Measurements from ENCODE around the gene IMMP2L.

The IMMP2L gene

DNA sequence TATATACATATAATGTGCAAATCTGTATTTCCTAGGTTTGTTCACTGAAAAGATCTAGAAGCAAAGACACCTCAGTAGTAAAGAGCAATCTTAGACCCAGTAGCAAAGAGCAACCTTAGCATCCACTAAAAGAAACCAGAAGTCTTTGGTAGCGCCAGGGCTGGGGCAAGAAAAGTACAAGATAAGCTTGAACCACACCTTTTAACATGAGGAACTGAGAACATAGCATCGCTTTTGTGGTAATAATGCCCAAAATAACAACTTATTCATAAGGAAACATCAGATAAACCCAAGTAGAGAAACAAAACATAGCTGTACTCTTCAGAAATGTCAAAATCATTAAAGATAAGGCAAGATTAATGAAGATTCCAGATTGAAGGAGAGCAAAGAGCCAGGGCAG, 173.4 kb downstream of the IMMP2L start:
- no peak for DNase-seq

DNA sequence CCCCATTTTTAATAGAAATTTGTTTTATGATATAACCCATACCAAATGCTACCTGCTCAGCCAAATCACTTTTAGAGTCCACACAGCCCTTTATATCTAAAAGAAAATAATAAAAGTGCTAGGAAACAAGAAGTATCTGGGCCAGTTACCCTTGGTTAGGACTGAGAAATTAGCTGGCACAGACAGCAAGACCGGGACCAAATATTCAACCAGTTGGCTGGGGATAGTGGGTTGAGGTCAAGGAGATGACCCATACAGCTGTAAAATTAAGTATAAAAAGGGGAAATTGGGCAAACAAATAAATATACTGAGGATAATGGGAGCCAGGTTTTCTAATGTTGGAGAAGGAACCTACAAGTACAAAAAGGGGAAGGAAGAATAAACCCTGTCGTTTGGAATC, 174.3 kb downstream of the IMMP2L start:
- no peak for DNase-seq

GRCh38 chr7:111384065-111384891, 178.0 kb downstream of the IMMP2L start:
- no peak for DNase-seq

GRCh38 chr7:111383133-111383532, 179.2 kb downstream of the IMMP2L start:
- DNase-seq = no peak

DNA sequence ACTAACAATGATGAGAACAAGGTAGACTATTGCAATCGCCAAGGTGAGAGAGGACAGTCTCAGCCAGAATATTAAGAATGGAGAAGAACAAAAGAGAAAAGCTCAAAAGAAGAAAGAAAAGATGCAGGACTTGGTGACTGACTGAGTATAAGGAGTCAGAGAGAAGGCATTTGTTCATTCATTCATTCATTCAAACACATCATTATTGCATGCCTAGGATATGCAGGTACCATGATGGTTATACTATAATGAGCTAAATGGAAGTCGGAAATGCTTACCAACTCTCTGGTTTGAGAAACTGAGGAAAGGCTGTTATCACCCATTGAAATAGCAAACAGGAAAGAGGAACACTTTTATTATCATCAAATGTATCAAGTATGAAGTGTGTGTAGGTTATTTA, 180.7 kb downstream of the IMMP2L start:
- no peak for DNase-seq

- no peak for DNase-seq
Measured at GRCh38 chr7:111380945-111381344, 181.3 kb downstream of the IMMP2L start.

DNA sequence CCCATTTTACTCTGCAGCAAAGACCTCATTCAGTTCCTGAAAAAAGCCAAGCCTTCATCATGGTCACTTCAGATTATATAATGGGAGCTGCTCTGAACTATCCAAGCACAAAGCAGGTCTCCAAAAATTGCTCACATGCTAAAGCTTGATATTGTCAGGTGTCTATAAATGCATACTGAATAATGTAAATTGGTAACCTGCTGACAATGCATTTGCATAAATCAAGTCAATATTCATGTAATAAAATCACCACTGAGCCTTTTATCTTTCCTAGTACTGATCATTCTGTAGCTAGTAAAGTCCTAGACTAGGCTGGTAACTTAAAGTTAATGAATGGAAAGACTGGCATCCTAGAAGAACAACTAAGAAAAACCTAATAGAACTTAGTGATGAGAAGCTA, 188.3 kb downstream of the IMMP2L start:
- DNase-seq = no peak

DNA sequence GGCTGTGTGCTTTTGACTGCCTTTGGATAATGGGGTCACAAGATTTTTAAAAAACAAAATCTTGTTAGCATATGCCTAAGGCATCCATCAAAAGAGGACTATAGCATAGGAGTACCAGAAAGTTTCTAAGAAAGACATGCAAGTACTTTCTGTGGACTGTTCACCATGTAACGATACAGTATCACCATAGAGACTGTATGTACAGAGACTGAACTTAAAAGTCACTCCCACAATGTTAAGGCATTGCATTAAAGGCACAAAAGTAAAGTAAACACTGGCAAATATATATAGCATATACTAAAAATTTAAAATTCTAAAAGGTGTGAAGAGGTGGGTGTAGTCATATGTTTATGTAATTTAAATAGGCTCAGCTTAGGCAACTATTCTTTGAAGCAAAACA, 190.9 kb downstream of the IMMP2L start:
- DNase-seq = no peak

GRCh38 chr7:111370002-111370401, 192.3 kb downstream of the IMMP2L start:
- no peak for DNase-seq

- no peak for DNase-seq
Measured at GRCh38 chr7:111368381-111369065, 193.8 kb downstream of the IMMP2L start.

DNA sequence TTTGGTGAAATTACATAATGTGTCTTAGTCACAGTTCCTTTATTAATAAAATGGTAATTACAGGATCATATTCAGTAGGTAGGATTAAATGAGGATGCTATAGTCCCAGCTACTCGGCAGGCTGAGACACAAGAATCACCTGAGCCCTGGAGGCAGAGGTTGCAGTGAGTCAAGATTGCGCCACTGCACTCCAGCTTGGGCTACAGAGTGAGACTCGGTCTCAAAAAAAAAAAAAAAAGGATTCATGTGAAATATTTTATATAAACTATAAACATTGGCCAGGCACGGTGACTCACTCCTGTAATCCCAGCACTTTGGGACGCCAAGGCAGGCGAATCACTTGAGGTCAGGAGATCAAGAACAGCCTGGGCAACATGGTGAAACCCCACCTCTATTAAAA, 197.9 kb downstream of the IMMP2L start:
- no peak for DNase-seq

DNA sequence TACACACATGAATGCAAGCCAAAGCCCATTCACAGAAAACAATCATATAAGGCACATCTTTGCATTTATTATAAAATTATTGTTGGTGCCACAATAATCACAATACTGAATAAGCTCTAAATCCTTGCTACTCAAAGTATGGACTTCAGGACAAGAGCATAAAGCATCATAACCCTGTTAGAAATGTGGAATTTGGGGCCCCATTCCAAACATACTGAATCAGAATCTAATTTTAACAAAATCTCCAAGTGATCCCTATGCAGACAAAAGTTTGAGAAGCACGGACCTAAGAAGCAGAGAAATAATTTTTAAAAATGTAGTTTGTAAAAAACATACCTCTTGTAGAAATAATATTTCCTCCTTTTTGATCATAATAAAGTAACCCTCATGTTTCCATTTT, 199.2 kb downstream of the IMMP2L start:
- no peak for DNase-seq

- no peak for DNase-seq
Measured at GRCh38 chr7:111362506-111363054, 199.7 kb downstream of the IMMP2L start.

DNA sequence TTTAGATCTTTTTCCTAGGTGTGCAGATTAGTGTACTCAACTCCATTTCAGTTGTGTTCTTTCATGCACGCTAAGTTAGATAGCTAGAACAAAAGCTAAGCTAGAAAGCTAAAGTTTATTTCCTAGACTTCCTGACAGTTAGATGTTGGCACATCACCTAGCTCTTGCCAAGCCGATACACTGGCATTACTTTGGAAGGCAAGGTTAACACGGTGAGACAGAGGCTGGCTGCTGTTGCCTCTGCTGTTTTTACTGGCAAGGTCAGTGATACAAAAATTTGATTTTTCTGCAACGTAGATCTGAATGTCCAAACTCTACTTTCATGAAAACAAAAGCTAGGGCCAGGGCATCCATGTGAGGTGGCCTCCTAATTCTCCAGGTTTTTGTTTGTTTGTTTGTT, 203.4 kb downstream of the IMMP2L start:
- DNase-seq = no peak

DNA sequence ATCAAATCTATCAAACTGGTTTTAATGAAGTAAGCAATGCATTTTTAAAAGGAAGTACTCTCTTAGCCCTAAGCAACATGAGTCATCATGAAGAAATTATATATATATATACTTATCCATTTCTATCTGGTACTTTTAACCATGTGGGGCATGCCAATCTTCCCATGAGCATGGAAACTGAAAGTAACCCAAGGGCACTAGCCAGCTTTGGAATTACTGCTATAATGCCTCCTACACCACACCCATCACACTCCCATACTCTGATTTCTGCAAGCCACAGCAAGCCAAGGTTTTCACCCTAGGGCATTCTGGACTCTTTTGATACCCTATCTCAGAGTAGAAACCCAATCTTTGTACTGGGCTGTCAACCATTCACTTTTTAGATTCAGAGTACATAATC, 204.6 kb downstream of the IMMP2L start:
- DNase-seq = no peak

DNA sequence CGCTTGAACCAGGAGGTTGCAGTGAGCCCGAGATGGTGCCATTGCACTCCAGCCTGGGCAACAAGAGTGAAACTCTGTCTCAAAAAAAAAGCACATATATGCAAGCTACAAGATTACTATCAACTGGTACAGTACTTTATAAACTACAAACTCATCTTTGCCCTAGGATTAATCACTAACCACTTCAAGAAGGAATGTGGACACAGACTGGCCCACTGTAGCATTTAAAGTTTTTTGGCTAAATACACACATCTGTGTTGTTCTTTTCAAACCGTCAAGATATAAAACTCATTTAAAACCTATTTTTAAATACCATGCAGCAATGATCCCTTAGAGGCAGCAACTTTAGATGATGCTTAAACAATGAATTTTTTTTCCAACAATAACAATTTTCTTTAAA, 205.4 kb downstream of the IMMP2L start:
- DNase-seq = no peak

- no peak for DNase-seq
Measured at GRCh38 chr7:111352319-111352718, 210.0 kb downstream of the IMMP2L start.

- DNase-seq = no peak
Measured at GRCh38 chr7:111346219-111346618, 216.1 kb downstream of the IMMP2L start.

- no peak for DNase-seq
Measured at GRCh38 chr7:111343017-111343416, 219.3 kb downstream of the IMMP2L start.

DNA sequence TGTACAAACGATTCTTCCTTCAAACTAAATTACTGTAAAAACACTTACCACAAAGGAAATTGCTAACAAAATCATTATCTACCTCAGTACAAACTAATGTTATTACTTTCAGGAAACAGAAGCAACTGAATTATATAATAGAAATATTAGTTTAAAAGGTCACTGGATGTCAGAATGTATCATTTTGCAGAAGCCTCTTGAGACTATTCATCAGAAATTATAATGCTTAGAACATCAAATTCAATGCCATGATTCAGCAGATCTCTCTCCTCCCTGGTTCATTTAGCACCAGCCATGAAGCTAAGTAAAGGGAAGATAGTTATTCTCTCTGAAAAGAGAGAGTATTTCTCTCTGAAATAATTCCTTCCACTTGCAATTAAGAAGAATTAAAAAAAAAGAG, 223.3 kb downstream of the IMMP2L start:
- DNase-seq = no peak

DNA sequence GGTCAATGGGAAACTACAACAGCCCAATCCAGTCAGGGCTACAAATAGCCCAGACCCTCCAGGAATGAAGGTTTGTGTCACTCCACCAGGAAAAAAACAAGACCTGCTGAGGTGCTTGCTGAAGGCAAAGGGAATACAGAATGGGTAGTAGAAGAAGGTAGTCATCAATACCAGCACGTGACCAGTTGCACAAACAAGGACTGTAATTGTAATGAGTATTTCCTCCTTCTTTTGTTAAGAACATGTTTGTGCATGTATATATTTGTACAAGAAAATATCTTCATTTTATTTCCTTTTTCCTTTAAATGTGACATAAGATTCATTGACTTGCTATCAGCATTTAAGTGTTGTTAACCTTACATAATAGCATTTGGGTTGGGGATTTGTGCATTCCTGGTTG, 229.3 kb downstream of the IMMP2L start:
- DNase-seq = no peak

DNA sequence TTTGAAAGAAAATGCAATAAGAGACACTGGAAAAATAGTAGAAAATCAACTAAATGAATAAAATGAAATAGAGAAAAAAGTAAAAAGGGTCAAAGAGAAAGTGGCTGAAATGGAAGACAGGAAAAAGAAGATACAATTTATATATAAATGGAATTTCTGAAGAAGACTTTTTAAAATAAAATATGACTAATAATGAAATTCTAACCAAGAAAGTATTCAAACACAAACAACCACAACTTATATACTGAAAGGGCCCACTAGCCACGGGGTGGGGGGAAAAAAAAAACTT, 232.1 kb downstream of the IMMP2L start:
- no peak for DNase-seq

GRCh38 chr7:111329367-111330234, 232.7 kb downstream of the IMMP2L start:
- DNase-seq = no peak

DNA sequence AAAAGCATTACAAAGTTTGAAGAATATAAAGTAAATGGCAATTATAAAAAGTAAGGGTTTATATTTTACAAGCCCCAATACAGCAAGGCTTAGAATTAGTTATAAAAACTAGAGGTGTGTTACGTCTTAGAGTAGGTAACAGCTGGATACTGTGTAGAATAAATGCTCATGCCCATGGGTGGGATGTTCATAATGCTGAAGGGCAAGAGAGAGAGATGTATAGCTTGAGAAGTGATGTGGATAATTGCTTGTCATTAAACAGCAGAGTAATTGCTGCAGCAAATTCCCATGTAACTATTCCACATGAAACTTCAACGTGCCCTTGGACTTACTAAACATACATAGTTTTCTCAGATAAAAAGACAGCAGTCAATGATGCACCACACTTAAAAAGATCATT, 233.8 kb downstream of the IMMP2L start:
- no peak for DNase-seq
